ENCODE data around the gene ENTPD3.

Gene ENTPD3, protein sequence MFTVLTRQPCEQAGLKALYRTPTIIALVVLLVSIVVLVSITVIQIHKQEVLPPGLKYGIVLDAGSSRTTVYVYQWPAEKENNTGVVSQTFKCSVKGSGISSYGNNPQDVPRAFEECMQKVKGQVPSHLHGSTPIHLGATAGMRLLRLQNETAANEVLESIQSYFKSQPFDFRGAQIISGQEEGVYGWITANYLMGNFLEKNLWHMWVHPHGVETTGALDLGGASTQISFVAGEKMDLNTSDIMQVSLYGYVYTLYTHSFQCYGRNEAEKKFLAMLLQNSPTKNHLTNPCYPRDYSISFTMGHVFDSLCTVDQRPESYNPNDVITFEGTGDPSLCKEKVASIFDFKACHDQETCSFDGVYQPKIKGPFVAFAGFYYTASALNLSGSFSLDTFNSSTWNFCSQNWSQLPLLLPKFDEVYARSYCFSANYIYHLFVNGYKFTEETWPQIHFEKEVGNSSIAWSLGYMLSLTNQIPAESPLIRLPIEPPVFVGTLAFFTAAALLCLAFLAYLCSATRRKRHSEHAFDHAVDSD

DNA sequence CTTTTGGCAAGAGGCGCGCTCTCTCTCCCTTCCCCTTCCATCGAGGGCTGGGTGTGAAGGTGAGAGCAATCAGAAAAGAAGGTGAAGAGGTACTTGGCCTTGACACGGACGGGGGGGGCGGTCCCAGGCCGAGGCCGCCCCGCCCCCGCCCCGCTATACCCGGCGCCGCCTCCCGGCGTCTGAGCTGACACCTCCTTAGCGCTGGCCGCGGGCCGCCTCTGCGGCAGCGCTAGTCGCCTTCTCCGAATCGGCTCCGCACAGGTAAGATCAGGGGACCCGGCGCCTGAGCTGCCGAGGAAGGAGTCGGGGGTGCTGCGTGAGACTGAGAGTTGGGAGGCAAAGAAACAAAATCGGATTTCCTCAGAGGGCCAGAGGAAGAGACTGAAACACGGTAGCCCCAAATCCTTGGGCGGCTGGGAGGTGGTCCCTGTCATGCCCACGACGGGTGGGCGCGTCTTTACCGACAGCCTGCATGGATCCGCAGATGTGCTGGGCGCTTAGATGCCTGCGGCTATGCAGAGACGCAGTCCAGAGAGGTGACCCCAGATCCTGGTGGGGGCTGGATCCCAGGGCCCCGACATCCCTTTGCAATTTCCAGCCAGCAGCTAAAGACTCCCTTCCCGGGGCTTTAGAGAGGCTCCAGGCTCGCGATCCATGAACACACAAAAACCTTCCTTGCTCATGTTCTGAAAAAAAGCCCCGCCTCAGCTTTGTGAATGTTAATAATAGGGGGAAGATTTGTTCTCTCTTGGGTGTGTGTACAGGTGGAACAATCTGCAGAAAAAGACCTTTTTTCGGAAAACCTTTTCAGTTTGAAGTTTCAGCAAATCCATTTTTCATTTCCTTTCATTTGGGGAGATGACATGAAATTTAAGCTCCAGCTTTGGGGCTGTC, at the start of gene ENTPD3:
TSS of gene ENTPD3 (plus strand) at position 184 of the 894 bp plus-strand sequence. CDS start 874 bp downstream, outside the sequence.
- DNase-seq (ENCODE audit: low read depth in 2 of 2), result peak; percentile 26 to 27

DNA sequence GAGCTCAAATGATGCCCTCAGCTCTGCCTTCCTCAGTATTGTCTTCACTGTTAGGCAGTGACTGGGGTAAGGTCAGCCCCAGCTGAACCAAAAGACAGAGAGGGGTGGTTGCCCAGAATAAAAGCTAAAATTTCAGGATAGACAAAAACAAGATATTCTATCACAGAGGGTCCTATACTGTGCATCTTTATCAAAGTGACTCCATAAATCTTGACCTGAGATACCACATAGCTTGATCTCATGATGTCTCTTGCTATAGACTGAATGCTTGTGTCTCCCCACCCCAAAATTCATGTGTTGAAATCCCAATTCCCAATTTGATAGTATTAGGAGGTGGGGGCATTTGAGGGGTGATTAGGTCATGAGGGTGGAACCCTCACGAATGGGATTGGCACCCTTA, 47.1 kb upstream of the ENTPD3 start:
- no peak for DNase-seq (ENCODE audit: low read depth in 2 of 2)

DNA sequence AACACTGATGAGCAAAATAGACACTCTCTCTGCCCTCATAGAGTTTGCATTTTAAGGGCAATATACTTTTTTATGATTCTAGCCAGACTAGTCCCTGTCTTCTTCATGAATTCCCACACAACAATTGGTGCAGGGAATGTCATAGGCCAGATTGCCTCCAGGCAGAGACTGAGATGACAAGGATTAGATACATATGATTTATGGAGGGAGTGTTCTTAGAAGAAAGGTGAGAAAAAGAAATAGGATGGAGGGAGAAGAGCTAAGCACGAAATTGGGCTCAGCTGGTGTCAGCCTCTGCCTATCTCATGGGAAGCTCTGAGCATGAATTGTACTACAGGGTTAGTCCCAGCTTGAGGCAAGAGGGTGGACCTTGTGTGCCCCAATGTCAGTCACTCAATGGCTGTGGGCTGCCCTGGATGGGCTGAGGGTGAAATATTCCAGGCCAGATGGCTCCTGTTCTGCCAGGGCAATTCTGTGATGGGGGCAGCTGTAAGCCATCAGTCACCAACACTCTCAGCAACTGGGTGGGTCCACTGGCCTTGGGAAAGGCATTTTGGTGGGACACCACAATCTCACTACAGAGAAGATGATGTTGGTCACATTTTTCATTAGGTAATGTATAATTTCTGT, 46.3 kb upstream of the ENTPD3 start:
- no peak for DNase-seq (ENCODE audit: low read depth in 2 of 2)

DNA sequence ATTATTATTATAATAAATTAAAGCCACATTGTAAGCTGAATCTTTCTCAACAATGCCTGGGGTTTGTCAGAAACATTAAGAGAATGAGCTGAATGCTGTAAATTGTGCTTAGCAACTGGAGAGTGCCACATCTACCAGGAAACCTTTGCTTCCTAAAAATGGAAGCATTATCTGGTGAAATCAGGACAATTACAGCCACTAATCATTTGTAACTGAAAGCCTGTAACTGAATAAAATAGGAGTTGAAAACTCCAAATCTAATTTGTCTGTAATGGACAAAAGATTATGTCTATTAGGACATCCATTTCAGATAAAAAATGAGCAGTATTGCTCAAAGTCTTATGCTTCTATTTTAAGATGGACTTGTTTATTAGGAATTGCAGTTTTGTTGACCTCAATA, 45.3 kb upstream of the ENTPD3 start:
- no peak for DNase-seq (ENCODE audit: low read depth in 2 of 2)

DNA sequence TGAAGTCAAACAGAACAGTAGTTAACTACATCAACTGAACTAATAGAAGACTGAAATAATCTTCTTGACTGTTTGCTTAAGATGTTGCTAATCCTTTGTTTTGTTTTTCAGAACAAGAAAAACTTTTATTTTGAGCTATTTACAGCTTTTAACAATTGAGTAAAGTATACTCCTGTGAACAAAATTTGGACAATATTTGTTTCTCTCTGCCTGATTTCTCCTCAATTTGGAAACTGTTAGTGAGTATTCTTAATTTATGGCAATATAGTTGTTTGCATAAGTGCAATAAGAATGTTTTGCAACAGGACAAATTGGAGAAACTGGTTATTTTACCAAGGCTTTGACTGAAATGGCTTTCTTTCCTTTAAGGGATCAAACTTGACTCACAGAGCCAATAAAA, 36.5 kb upstream of the ENTPD3 start:
- DNase-seq (ENCODE audit: low read depth in 2 of 2), result no peak

DNA sequence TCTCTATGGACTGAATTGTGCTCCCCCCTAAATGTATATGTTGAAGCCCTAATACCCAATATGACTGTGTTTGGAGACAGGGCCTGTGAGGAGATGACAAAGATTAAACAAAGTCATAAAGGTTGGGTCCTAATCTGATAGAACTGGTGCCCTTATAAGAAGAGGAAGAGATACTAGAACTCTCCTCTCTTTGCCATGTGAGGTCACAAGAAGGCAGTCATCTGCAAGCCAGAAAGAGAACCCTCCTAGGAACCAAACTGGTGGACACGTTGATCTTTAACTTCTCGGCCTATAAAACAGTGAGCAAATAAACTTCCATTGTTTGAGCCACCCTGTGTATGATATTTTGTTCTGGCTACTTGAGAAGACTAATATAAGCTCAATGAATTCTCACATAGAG, 31.6 kb upstream of the ENTPD3 start:
- no peak for DNase-seq (ENCODE audit: low read depth in 2 of 2)

DNA sequence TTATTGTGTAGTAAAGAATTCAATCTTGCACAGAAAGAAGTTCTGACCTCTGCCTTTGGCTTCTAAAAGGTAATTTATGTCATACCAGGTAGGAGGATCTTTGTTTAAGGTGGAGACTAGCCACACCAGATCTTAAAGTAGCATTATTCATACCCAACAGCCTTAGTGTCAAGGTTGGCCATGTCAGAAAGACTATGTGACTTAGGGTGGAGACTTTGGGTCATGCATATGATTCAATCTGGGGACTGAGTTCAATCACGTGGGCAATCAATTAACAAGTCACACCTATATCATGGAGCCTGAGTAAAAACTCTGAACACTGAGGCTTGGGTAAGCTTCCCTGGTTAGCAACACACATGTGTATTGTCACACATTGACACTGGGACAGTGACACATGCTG, 28.5 kb upstream of the ENTPD3 start:
- no peak for DNase-seq (ENCODE audit: low read depth in 2 of 2)

DNA sequence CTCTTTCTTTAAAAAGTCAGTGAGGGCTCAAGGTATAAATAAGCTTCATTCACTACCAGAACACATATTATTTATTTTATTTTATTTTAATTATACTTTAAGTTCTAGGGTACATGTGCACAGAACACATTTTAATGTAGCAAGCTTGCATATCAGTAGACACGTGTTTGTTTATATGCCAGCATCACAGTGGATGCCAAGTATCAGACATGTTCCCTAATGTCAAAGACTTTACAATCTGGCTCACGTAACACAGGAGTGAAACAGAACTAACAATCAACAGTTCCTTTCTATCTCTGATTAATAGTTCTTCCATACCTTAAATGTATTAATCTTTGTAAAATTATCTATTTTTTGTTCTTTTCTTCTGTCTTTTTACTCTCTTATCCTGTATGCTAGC, 23.3 kb upstream of the ENTPD3 start:
- no peak for DNase-seq (ENCODE audit: low read depth in 2 of 2)

DNA sequence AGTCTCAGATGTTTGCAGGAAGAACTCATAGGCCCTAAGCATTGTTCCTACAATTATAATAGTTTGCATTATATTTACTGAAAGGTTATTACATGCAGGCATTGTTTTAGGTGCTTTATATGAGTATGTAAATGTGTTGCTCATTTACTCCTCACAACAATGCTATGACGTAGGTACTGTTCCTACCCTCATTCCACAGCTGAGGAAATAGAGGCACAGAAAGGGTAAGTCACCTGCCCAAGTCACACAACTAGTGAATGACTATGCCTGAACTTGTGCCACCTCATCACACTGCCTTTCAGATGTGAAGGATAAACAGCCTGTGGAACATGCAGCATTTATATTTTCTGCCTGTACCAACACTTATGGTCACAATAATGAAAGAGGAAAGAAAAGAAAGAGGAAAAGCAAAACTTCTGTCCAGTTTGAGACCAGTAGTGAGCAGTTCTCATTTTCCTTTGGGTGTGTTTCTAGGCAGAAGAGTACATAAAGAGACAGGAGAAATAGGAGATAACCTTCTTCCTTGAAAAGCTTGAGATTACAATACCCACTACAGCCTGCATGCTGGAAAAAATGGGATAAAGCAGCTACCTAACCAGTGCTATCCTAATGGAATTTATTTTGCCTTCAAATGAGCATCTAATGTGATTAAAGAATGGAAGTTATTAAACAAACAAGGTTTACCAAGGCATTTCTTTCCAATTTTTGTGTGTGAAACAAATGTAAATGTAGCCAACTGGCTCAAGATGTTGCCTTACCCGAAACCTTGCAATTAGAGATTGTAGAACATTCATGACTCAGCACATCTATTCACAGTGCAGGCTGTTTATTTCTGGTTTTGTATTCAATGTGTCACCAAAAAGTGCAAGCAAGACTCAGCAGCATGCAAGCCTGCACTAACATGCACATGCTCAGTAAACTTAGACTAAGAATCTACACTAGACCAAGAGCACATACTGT, 20.5 kb upstream of the ENTPD3 start:
- DNase-seq (ENCODE audit: low read depth in 2 of 2), result no peak

DNA sequence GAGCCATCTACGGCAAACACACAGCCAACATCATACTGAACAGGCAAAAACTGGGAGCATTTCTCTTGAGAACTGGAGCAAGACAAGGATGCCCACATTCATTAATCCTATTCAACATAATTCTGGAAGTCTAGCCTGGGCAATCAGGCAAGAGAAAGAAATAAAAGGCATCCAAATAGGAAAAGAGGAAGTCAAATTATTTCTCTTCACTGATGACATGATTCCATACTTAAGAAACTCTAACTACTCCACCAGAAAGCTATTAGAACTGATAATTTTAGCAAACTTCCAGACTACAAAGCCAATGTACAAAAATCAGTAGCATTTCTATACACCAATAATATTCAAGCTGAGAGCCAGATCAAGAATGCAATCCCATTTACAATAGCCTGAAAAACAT, 17.3 kb upstream of the ENTPD3 start:
- DNase-seq (ENCODE audit: low read depth in 2 of 2), result no peak

DNA sequence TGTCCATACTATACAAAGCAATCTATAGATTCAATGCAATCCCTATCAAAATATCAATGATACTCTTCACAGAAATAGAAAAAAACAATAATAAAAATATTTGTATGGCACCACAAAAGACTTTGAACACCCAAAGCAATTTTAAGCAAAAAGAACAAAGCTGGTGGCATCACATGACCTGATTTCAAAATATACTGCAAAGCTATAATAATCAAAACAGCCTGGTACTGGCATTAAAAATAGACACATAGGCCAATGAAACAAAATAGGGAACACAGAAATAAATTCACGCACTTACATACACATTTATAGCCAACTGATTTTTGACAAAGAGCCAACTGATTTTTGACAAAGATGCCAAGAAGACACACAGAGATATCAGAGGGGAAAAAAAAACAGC, 9.2 kb upstream of the ENTPD3 start:
- DNase-seq (ENCODE audit: low read depth in 2 of 2), result no peak

DNA sequence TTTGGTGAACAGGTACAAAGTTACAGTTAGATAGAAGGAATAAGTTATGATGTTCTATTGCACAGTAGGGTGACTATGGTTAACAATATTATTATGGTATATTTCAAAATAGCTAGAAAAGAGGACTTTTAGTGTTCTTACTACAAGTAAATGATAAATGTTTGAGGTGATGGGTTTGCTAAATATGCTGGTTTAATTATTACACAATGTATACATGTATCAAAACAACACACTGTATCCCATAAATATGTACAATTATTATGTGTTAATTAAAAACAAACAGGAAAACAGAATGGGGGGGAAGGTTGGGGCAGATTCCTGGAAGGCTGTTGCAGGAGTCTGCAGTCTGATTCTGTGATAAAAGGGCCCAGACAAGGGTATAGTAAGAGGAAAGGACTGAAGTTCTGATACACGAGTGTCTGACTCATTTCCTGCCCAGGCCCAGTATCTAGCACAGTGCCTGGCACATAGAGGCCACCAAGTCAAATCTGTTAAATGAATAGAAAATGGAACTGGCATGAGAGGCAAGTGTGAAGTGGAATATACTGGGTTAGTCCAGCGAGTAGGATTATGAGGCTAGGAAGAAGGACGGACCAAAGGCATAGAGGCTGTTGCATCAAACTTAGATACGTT, 7.2 kb upstream of the ENTPD3 start:
- DNase-seq (ENCODE audit: low read depth in 2 of 2), result no peak

DNA sequence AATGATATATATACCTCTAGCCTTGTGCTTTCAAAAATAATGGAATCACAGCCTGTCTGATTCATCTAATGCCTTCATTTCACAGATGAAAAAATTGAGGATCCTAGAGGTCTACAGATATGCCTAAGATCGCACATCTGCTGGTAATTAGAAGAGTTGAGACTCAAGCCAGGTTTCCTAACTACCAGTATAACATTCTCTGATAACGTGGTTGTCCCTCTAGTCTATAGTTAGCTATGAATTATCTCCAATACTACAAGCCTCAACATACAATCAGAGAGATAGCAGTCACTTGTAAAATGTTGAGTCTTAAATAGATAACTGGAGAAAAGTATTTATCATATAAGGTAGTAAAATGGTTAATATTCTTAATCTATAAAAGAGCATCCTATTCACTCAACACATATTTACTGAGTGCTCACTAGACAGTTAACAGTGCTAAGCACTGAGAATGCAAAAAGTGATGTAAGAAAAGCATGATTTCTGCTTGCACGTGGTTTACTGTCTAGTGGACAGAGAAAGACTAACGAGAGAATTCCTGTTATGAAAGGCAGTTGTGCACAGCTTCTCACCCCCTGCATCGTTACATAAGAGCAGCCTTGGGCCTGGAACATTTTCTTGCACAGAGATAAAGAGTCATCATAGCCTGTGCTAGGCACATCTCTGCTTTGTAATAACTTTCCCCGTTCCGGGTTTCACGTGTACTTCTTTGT, 4.9 kb upstream of the ENTPD3 start:
- DNase-seq (ENCODE audit: low read depth in 2 of 2), result no peak

DNA sequence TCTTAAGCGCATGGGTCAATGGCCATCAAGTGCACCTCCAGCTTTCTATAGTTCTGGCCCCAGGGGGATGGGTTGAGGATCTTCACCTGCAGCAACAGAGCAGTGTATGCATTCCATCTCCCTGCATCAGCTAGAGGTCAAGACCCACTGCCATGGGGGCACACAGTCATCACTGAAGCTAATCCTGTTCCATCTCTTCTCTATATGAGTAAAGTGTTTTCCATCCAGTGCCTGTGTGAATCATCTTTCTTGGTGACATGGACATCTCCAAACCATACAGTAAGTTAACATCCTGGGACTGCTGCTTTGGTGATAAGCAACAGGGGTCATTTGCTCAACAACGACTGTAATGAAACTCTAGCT, 4.4 kb upstream of the ENTPD3 start:
- DNase-seq (ENCODE audit: low read depth in 2 of 2), result no peak

DNA sequence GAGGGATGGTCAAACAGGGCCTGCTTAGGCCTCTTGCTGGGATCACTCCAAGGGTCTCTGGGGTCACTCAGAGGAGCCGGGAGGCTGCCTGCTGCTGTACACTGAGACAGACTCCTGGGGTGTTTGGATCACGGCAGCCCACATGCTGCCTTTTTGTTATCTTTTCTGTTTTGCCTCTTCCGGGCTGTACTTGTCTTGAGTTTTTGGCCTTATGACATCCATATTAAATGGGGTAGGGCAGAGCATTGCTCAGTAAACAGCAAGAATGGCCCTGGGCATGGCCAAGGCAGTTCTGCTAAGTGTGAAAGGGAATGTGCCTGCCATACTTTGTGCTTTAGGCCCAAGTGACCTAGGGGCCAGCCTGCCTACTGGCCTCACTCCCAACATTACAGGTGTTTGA, 771 bp upstream of the ENTPD3 start:
- DNase-seq (ENCODE audit: low read depth in 2 of 2), result no peak

DNA sequence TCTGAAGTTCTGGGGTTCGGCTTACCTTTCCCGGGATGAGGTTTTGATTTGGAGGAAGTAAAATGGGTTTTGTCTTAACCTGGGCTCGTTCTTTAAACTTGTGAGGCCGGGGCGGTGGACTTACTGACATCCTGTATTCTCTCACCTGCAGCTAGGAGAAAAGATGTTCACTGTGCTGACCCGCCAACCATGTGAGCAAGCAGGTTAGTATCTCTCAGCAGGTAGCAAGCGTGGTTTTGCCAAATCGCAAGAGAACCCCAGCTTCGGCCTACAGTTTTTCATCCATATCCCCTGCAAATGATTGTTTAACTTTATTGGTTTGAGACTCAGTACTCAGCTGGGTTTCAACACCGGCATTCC, 891 bp downstream of the ENTPD3 start:
- no peak for DNase-seq (ENCODE audit: low read depth in 2 of 2)

DNA sequence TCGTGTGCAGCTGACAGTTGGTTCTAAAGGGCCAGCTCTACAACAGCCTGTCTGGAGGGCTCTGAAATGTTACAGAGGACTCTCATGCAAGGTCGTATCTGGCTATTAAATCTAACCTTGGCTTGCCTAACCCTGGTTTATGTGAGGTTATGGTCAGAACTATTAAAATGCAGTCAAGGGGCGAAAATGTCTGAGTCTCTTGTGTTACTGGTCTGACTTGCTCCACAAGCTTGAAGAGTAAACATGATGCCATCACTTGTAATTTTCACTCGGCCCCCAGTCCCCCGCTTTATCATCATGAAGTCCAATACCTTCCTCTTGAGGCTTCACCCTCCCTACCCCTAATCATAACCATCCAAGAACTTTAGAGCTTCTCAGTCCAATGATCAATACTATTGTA, 9.4 kb downstream of the ENTPD3 start:
- no peak for DNase-seq (ENCODE audit: low read depth in 2 of 2)

DNA sequence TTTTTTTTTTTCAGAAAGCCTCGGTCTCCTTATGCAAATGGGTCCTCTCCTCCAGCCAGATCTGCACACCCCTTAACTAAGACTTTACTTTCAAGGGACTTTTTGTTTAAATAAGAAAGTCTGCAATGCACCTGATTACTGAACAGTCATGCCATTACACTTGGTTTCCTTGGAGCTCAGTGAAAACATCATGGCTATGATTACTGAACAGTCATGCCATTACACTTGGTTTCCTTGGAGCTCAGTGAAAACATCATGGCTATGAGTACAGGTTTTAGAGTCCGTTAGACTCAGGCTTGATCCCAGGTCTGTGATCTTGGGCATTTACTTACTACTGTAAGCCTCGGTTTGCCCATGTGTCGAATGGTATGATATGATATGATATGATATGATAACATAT, 10.1 kb downstream of the ENTPD3 start:
- no peak for DNase-seq (ENCODE audit: low read depth in 2 of 2)

DNA sequence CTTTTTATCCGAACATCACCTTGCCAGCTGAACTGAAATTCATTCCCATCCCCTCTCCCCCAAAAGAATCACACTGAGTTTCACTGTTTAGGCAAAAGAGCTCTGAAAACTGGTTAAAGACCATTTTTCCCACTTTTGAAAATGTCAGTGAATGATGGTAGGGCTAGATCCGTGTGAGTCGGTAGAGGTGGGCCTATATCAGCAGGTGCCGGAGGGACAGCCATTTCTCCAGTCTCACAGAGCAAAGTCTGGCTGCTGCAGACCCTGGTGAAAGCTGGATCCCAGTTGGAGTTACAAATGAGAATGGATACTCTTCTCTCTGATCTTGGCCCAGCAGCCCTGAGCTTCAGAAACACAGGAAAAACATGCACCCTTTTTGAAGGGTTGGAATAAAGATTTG, 10.9 kb downstream of the ENTPD3 start:
- no peak for DNase-seq (ENCODE audit: low read depth in 2 of 2)

DNA sequence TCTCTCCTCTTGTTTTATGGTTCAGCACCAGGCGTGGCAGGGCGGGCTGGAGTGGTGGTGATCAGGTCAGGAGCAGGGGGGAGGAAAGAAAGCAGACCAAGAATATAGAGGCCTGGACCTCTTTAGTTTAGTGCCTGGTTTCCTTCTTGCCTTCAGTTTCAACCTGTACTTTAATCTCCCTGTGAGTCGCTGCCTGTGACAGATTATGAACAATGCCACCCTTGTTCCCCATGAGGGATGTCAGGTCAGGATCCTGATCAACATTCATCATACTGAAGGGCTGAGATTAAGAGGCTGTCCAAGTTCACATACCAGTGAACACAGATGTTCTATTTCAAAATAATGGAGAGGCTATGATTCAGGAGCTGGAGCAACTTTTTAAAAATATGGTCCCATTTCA, 11.4 kb downstream of the ENTPD3 start:
- DNase-seq (ENCODE audit: low read depth in 2 of 2), result no peak
